Measurements from ENCODE around the gene RECQL5.
"Not testable (repeated sequence)": the region's sequence is repeated elsewhere in the genome, so short reads cannot be mapped to it uniquely, and the experiment has no call there.

DNA sequence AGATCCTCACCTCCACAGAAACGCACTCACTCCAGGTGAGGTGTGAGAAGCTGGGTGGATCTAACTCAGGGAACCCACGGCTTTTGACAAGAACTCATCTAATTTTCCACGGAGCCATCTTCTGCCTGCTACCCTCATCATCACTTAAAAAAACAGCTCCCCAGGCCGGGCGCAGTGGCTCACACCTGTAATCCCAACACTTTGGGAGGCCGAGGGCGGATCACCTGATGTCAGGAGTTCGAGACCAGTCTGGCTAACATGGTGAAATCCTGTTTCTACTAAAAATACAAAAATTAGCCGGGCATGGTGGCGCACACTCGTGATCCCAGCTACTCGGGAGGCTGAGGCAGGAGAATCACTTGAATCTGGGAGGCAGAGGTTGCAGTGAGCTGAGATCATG lies 28.9 kb downstream of the RECQL5 start:
- TF ChIP-seq ZNF274 (IDR thresholded peaks at IDR 0.05; ENCODE audit: low read depth, low read length); SUZ12 (IDR thresholded peaks at IDR 0.05; ENCODE audit: extremely low read depth, insufficient read depth, insufficient read length); YY1 (IDR thresholded peaks at IDR 0.05; ENCODE audit: insufficient read depth, insufficient read length): not testable (repeated sequence)

Measured in NT2/D1 (cell line).